ENCODE results near the gene ADAMTS14.

- no peak for TF ChIP-seq CTCF (IDR thresholded peaks at IDR 0.05)
- no peak for TF ChIP-seq POLR2A (IDR thresholded peaks at IDR 0.05)
- no peak for TF ChIP-seq EP300 (IDR thresholded peaks at IDR 0.05)
These were observed 54.7 kb downstream of the ADAMTS14 start for GRCh38 chr10:70726909-70727495.

Data from tibial nerve (tissue), 4 donors.